Gastroesophageal sphincter (tissue), 3 donors: Measurements from ENCODE around the gene KLF8.

Experiments
- POLR2AphosphoS5 ChIP-seq: sonication (generic); formaldehyde crosslinking; IDR thresholded peaks from one replicate; pipeline ENCODE4 v1.6.1; 2017; ENCODE audit warnings: antibody characterized with exemption
- TF ChIP-seq, protein P1 (sequence below), 4 experiments: fragments of 200-600 bp in 2 of 4; fragments of 450-650 bp in 2 of 4; sonication (generic) in 1 of 4; IDR thresholded peaks; one replicate each; pipeline ENCODE4 v1.5.1; 2017 to 2019; ENCODE audit warnings: antibody characterized with exemption in 4 of 4, mild to moderate bottlenecking in 2 of 4, moderate library complexity in 2 of 4

DNA sequence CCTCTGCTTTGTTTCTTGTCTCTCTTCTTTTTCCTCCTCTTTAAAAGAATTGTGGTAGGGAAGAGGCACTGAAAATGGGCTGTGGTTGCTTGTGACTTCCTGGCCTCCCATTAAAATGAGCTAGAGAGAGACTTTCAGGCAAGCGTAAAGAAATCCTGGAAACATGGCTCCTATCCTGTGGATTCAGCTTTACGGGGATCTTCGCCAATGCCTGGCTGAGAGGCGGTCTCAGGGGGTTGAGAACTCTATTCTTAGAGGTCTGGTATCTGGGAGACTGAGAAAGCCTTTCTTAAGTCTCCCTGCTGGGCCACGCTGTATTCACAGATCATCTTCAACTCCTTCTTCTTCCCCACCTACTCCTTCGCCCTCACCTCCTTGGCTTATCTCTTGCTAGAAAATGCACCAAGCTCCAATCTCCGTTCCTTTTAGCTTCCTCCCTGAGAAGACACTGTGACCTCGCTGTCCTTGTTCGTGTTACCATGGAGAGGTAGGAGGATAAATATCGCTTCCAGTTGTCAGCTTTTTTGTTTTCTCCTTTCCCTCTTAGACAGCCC, 542 bp upstream of the KLF8 start:
- TF ChIP-seq, protein P1, sequence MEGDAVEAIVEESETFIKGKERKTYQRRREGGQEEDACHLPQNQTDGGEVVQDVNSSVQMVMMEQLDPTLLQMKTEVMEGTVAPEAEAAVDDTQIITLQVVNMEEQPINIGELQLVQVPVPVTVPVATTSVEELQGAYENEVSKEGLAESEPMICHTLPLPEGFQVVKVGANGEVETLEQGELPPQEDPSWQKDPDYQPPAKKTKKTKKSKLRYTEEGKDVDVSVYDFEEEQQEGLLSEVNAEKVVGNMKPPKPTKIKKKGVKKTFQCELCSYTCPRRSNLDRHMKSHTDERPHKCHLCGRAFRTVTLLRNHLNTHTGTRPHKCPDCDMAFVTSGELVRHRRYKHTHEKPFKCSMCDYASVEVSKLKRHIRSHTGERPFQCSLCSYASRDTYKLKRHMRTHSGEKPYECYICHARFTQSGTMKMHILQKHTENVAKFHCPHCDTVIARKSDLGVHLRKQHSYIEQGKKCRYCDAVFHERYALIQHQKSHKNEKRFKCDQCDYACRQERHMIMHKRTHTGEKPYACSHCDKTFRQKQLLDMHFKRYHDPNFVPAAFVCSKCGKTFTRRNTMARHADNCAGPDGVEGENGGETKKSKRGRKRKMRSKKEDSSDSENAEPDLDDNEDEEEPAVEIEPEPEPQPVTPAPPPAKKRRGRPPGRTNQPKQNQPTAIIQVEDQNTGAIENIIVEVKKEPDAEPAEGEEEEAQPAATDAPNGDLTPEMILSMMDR (IDR thresholded peaks at IDR 0.05), result no peak
- no peak for TF ChIP-seq POLR2AphosphoS5
